ENCODE data around the gene MKI67.

GRCh38 chr10:128078136-128078969, 47.9 kb downstream of the MKI67 start:
- TF ChIP-seq ZBED1 (IDR thresholded peaks at IDR 0.05; ENCODE audit: borderline replicate concordance) (no peak), EZH2 (IDR thresholded peaks at IDR 0.05; ENCODE audit: borderline replicate concordance, control insufficient read depth, low read depth, low read length) (no peak), NRF1 (conservative IDR thresholded peaks at IDR 0.05; ENCODE audit: low read depth, low read length) (no peak), POLR2A (IDR thresholded peaks at IDR 0.05; ENCODE audit: low read depth, low read length) (no peak)
- TF ChIP-seq, protein P1, sequence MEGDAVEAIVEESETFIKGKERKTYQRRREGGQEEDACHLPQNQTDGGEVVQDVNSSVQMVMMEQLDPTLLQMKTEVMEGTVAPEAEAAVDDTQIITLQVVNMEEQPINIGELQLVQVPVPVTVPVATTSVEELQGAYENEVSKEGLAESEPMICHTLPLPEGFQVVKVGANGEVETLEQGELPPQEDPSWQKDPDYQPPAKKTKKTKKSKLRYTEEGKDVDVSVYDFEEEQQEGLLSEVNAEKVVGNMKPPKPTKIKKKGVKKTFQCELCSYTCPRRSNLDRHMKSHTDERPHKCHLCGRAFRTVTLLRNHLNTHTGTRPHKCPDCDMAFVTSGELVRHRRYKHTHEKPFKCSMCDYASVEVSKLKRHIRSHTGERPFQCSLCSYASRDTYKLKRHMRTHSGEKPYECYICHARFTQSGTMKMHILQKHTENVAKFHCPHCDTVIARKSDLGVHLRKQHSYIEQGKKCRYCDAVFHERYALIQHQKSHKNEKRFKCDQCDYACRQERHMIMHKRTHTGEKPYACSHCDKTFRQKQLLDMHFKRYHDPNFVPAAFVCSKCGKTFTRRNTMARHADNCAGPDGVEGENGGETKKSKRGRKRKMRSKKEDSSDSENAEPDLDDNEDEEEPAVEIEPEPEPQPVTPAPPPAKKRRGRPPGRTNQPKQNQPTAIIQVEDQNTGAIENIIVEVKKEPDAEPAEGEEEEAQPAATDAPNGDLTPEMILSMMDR (IDR thresholded peaks at IDR 0.05 in 2 of 3, conservative IDR thresholded peaks at IDR 0.05 in 1 of 3; ENCODE audit: control insufficient read depth in 2 of 3, extremely low read depth in 1 of 3, insufficient read depth in 1 of 3, low read depth in 3 of 3, low read length in 3 of 3): peak; percentile 77 to 89 (median 84)
